Testis (tissue), 3 donors: ENCODE results near the gene MFAP3L. TPM values are rescaled to one million over a fixed set of nuclear protein-coding genes. Genes with fewer than 3 reads are reported as not detected.

Source experiments
- DNase-seq: peaks from one replicate; pipeline ENCODE4 v3.0.0-alpha.2; 2019
- H3K27ac ChIP-seq, 2 donors: fragments of 200-600 bp; sonication (generic); one replicate each; pipeline ENCODE4 v1.5.1; 2019
- H3K27me3 ChIP-seq: fragments of 200-600 bp; sonication (generic); one replicate; pipeline ENCODE4 v1.5.1; 2019
- H3K36me3 ChIP-seq: fragments of 200-600 bp; sonication (generic); one replicate; pipeline ENCODE4 v1.5.1; 2017; ENCODE audit warnings: low read depth; ENCODE audit errors: missing control alignments
- H3K4me1 ChIP-seq: fragments of 200-600 bp; sonication (generic); one replicate; pipeline ENCODE4 v1.5.1; 2019
- H3K4me3 ChIP-seq, 2 donors: fragments of 200-600 bp; sonication (generic); one replicate each; pipeline ENCODE4 v1.5.1; 2017 to 2019
- H3K9me3 ChIP-seq: fragments of 200-600 bp; sonication (generic); one replicate; pipeline ENCODE4 v1.5.1; 2017
- CTCF ChIP-seq, 3 experiments: fragments of 450-650 bp in 2 of 3; fragments of 200-600 bp in 1 of 3; sonication (generic) in 1 of 3; IDR thresholded peaks; one replicate each; pipeline ENCODE4 v1.5.1; 2016 to 2019; ENCODE audit warnings: antibody characterized with exemption in 3 of 3, mild to moderate bottlenecking in 2 of 3, moderate library complexity in 1 of 3
- POLR2A ChIP-seq: fragments of 450-650 bp; IDR thresholded peaks from one replicate; pipeline ENCODE4 v1.6.1; 2017; ENCODE audit warnings: antibody characterized with exemption, mild to moderate bottlenecking, moderate library complexity
- WGBS, 2 donors: methylation state at CpG; one replicate each; pipeline ENCODE4 v1.1.5; 2018; 5-methylcytosine and 5-hydroxymethylcytosine counted together
- intact Hi-C: fragments of 100-400 bp; cut with DNase I; formaldehyde crosslinking; loops from one replicate; pipeline ENCODE4 v1.15.1; 2023; ENCODE audit warnings: low total_unique reads
- polyA plus RNA-seq: library from polyadenylated mRNA; stranded (reverse); fragments of 350-450 nt; fragmentation: Illumina TruSeq; extraction: RNeasy Lipid Tissue Mini Kit (QIAGEN cat#74804); gene quantifications from one replicate; pipeline ENCODE4 v1.2.3, GENCODE V29; 2014; ENCODE audit warnings: low read depth, low replicate concordance; ENCODE audit not compliant: insufficient read depth
- total RNA-seq, 2 donors: library from RNA; depleted of rRNA; stranded (reverse); fragments of >200 nt; gene quantifications; one replicate each; pipeline ENCODE4 v1.2.3, GENCODE V29; 2016

Gene MFAP3L
- total and polyA plus RNA-seq, 3 donors from 2014 or later: 41.4 to 113 (median 78.6) TPM

GRCh38 chr4:170037481-170037880 lies 11.3 kb upstream of the MFAP3L start:
- Histone ChIP-seq H3K9me3 (no peaks in the 10 kb centered on the region), H3K4me3 (no peak overlapping the region), H3K27ac (no peak overlapping the region), H3K27me3 (no peaks in the 10 kb centered on the region), H3K36me3 (no peaks in the 10 kb centered on the region), H3K4me1 (no peaks in the 10 kb centered on the region)
- DNase-seq: no peak
- 86 to 96% methylated on average over 1 of the region's 1 CpG for WGBS, 2 donors
- intact Hi-C loops: no loop called here
- TF ChIP-seq CTCF (IDR thresholded peaks at IDR 0.05) (no peak), POLR2A (no peak)

GRCh38 chr4:170035845-170036244 lies 9.7 kb upstream of the MFAP3L start:
- 85 to 88% methylated on average over 3 of the region's 3 CpGs for WGBS, 2 donors
- Histone ChIP-seq H3K4me3 (no peak overlapping the region), H3K27me3 (no peaks in the 10 kb centered on the region), H3K4me1 (no peaks in the 10 kb centered on the region), H3K9me3 (no peaks in the 10 kb centered on the region), H3K36me3 (no peaks in the 10 kb centered on the region), H3K27ac (no peak overlapping the region)
- intact Hi-C loops: no loop called here
- DNase-seq: no peak
- TF ChIP-seq POLR2A: no peak
- TF ChIP-seq CTCF (IDR thresholded peaks at IDR 0.05): no peak

- no peaks in the 10 kb centered on the region for H3K4me1 ChIP-seq
- no peaks in the 10 kb centered on the region for H3K9me3 ChIP-seq
- no peak overlapping the region for H3K4me3 ChIP-seq
- intact Hi-C loops: no loop called here
- TF ChIP-seq CTCF (IDR thresholded peaks at IDR 0.05): no peak
- TF ChIP-seq POLR2A: no peak
- DNase-seq: no peak
- H3K27me3 ChIP-seq: no peaks in the 10 kb centered on the region
- no peak overlapping the region for H3K27ac ChIP-seq
- no peaks in the 10 kb centered on the region for H3K36me3 ChIP-seq
- 50 to 58% methylated on average over 1 of the region's 1 CpG for WGBS, 2 donors
Observed at GRCh38 chr4:170035231-170035630, 9.0 kb upstream of the MFAP3L start.

- no peaks in the 10 kb centered on the region for H3K9me3 ChIP-seq
- H3K4me1 ChIP-seq: no peaks in the 10 kb centered on the region
- intact Hi-C loops: no loop called here
- H3K27me3 ChIP-seq: no peaks in the 10 kb centered on the region
- 82 to 94% methylated on average over 2 of the region's 2 CpGs for WGBS, 2 donors
- no peaks in the 10 kb centered on the region for H3K36me3 ChIP-seq
- H3K4me3 ChIP-seq: no peak overlapping the region
- no peak overlapping the region for H3K27ac ChIP-seq
- DNase-seq: no peak
- TF ChIP-seq POLR2A (no peak), CTCF (IDR thresholded peaks at IDR 0.05) (no peak)
Observed at GRCh38 chr4:170033999-170034398, 7.8 kb upstream of the MFAP3L start.

GRCh38 chr4:170030121-170030520 lies 3.9 kb upstream of the MFAP3L start:
- no peaks in the 10 kb centered on the region for H3K36me3 ChIP-seq
- DNase-seq: no peak
- intact Hi-C loops: no loop called here
- WGBS, 2 donors: 23 to 27% methylated on average over 1 of the region's 1 CpG
- H3K4me3 ChIP-seq: no peak overlapping the region
- H3K27me3 ChIP-seq: no peaks in the 10 kb centered on the region
- no peak overlapping the region for H3K27ac ChIP-seq
- H3K4me1 ChIP-seq: no peaks in the 10 kb centered on the region
- TF ChIP-seq CTCF (IDR thresholded peaks at IDR 0.05): no peak
- no peak for TF ChIP-seq POLR2A
- no peaks in the 10 kb centered on the region for H3K9me3 ChIP-seq
